OCI-M1 (cell line): ENCODE measurements around the gene CENPX.

ENCODE experiments used
- DNase-seq: peaks from one replicate; lab custom pipeline; 2025; lab: John Stamatoyannopoulos, UW

The CENPX gene

GRCh38 chr17:82011617-82012187, 11.0 kb downstream of the CENPX start:
- DNase-seq, result no peak

- DNase-seq, result no peak
Observed at GRCh38 chr17:82010575-82011525, 11.8 kb downstream of the CENPX start.

- no peak for DNase-seq
Observed at GRCh38 chr17:82009413-82009812, 13.3 kb downstream of the CENPX start.

- no peak for DNase-seq
Observed at GRCh38 chr17:82008941-82009405, 13.7 kb downstream of the CENPX start.

GRCh38 chr17:82008258-82008940, 14.3 kb downstream of the CENPX start:
- DNase-seq, result no peak

GRCh38 chr17:82007495-82008257, 15.0 kb downstream of the CENPX start:
- DNase-seq, result no peak

GRCh38 chr17:82007228-82007494, 15.5 kb downstream of the CENPX start:
- DNase-seq, result no peak

GRCh38 chr17:82006468-82007227, 16.0 kb downstream of the CENPX start:
- no peak for DNase-seq

GRCh38 chr17:82005701-82006348, 16.9 kb downstream of the CENPX start:
- DNase-seq, result no peak

- no peak for DNase-seq
Observed at GRCh38 chr17:82004517-82005455, 17.9 kb downstream of the CENPX start.

- no peak for DNase-seq
Observed at GRCh38 chr17:82003411-82004381, 19.0 kb downstream of the CENPX start.

- DNase-seq, result no peak
Observed at GRCh38 chr17:82001571-82002056, 21.1 kb downstream of the CENPX start.

- DNase-seq, result no peak
Observed at GRCh38 chr17:82000803-82001570, 21.7 kb downstream of the CENPX start.

- no peak for DNase-seq
Observed at GRCh38 chr17:81999976-82000802, 22.5 kb downstream of the CENPX start.

GRCh38 chr17:81999587-81999975, 23.1 kb downstream of the CENPX start:
- DNase-seq, result no peak

GRCh38 chr17:81998691-81999438, 23.8 kb downstream of the CENPX start:
- no peak for DNase-seq
